OCI-LY3 (cell line): ENCODE results near the gene CFAP54.

Experiments
- EZH2phosphoT487 ChIP-seq: fragments of 200-600 bp; shearing (Covaris generic); IDR thresholded peaks from 2 replicates; pipeline ENCODE4 v1.6.1; 2018; ENCODE audit warnings: antibody characterized with exemption, mixed run types, low read depth
- TF ChIP-seq, protein P1 (sequence below): fragments of 200-600, 300-600 bp; sonication (generic); IDR thresholded peaks from 2 replicates; pipeline ENCODE4 v1.5.1; 2014; ENCODE audit warnings: antibody characterized with exemption, low read length, low read depth

DNA sequence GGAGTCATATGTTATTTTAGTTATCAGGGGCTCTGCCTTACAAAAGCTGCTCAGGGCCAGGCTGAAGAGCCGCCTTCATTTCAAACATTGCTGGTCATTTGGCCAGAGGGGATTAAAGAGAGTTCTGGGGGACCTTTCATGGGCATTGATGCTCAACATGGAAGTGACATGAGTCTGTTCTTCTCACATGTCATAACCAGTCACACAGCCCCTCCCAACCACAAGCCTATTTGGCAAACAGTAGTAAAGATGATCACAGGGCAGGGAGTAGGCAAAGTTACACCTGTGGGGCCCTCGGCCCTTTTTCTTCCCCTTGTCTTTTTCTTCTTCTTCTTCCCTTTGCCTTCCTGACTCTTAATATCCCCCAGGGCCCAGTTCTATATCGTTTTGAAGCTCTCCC is 33.3 kb downstream of the CFAP54 start:
- TF ChIP-seq, protein P1, sequence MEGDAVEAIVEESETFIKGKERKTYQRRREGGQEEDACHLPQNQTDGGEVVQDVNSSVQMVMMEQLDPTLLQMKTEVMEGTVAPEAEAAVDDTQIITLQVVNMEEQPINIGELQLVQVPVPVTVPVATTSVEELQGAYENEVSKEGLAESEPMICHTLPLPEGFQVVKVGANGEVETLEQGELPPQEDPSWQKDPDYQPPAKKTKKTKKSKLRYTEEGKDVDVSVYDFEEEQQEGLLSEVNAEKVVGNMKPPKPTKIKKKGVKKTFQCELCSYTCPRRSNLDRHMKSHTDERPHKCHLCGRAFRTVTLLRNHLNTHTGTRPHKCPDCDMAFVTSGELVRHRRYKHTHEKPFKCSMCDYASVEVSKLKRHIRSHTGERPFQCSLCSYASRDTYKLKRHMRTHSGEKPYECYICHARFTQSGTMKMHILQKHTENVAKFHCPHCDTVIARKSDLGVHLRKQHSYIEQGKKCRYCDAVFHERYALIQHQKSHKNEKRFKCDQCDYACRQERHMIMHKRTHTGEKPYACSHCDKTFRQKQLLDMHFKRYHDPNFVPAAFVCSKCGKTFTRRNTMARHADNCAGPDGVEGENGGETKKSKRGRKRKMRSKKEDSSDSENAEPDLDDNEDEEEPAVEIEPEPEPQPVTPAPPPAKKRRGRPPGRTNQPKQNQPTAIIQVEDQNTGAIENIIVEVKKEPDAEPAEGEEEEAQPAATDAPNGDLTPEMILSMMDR: no peak
- no peak for TF ChIP-seq EZH2phosphoT487
